Activated CD4-positive, alpha-beta T cell treated with anti-CD3 and anti-CD28 coated beads for 4 hours (primary cell): ENCODE data around the gene RETREG2.

Experiments used
- DNase-seq, 2 donors: peaks; one replicate each; pipeline ENCODE4 v3.0.0-alpha.2; 2020

Gene RETREG2

GRCh38 chr2:219216535-219216915 is 38.5 kb downstream of the RETREG2 start:
- no peak for DNase-seq

GRCh38 chr2:219218217-219218731 is 40.2 kb downstream of the RETREG2 start:
- peak in 1 of 2 donors; percentile 25 for DNase-seq

- DNase-seq, result peak; percentile 86 to 91
Observed at GRCh38 chr2:219218732-219219701, 40.9 kb downstream of the RETREG2 start, which contains the start of gene ABCB6. Gene ABCB6 (minus strand): TSS chr2:219218958. CDS start chr2:219218673, 285 bp downstream.

GRCh38 chr2:219219784-219220532 is 41.9 kb downstream of the RETREG2 start:
- no peak for DNase-seq

GRCh38 chr2:219220652-219221402 is 42.8 kb downstream of the RETREG2 start:
- no peak for DNase-seq

GRCh38 chr2:219221957-219222518 is 44.0 kb downstream of the RETREG2 start:
- no peak for DNase-seq

GRCh38 chr2:219223831-219224610 is 45.9 kb downstream of the RETREG2 start:
- no peak for DNase-seq

GRCh38 chr2:219225350-219225749 is 47.3 kb downstream of the RETREG2 start:
- no peak for DNase-seq

GRCh38 chr2:219228041-219228910 is 50.2 kb downstream of the RETREG2 start:
- no peak for DNase-seq

- no peak for DNase-seq
Observed at GRCh38 chr2:219228911-219229304, 50.8 kb downstream of the RETREG2 start.

- peak; percentile 97 to 98 for DNase-seq
Observed at GRCh38 chr2:219229305-219230058, 51.4 kb downstream of the RETREG2 start, which contains the start of the genes ANKZF1 and ATG9A. Gene ANKZF1 (plus strand): TSS chr2:219229806. CDS start chr2:219230258, 452 bp downstream. Gene ATG9A (minus strand): TSS chr2:219229636. CDS start chr2:219228024, 1,612 bp downstream.

- DNase-seq, result peak in 1 of 2 donors; percentile 35
Observed at GRCh38 chr2:219230059-219230540, 52.0 kb downstream of the RETREG2 start.

- no peak for DNase-seq
Observed at GRCh38 chr2:219234331-219234730, 56.3 kb downstream of the RETREG2 start.
